PC-3 (cell line): ENCODE results near the gene AARS2. TPM values are rescaled to one million over a fixed set of nuclear protein-coding genes. Genes with fewer than 3 reads are reported as not detected.

Experiments
- ATAC-seq: fragments of 200-7000 bp; cut with Tn5 transposase; 2 replicates; pipeline ENCODE4 v1.9.1; 2020; ENCODE audit warnings: mild to moderate bottlenecking, moderate library complexity
- BruUV-seq: library from RNA; stranded (reverse); fragments of 400-500 nt; replicated peaks from 2 replicates; lab custom pipeline; 2021; lab: Mats Ljungman, UMichigan
- CTCF ChIA-PET: fragments of 300-600 bp; sonication (Branson Sonifier 250); formaldehyde crosslinking; loops from one replicate; lab custom pipeline; 2022; ENCODE audit warnings: antibody characterized with exemption; lab: Charles Lee
- POLR2A ChIA-PET: fragments of 300-600 bp; sonication (Branson Sonifier 250); formaldehyde crosslinking; loops from one replicate; lab custom pipeline; 2022; ENCODE audit warnings: antibody characterized with exemption; ENCODE audit not compliant: unreplicated experiment; lab: Charles Lee
- DNase-seq: peaks from one replicate; pipeline ENCODE4 v3.0.0-alpha.2; 2015
- H2AFZ ChIP-seq: fragments of 300-600 bp; sonication (generic); 2 replicates; pipeline ENCODE4 v1.6.0; 2016; ENCODE audit warnings: antibody characterized with exemption, low read length
- H3F3A ChIP-seq: fragments of 300-600 bp; sonication (generic); one replicate; pipeline ENCODE4 v1.6.0; 2017; ENCODE audit warnings: antibody characterized with exemption, low read length, control low read depth, mild to moderate bottlenecking; ENCODE audit not compliant: unreplicated experiment
- H3K27ac ChIP-seq: fragments of 300-600 bp; sonication (generic); 2 replicates; pipeline ENCODE4 v1.5.1; 2016; ENCODE audit warnings: mild to moderate bottlenecking, low read length
- H3K27me3 ChIP-seq: fragments of 300-600 bp; sonication (generic); 2 replicates; pipeline ENCODE4 v1.6.1; 2016; ENCODE audit warnings: low read length, mixed read lengths
- H3K36me3 ChIP-seq: fragments of 300-600 bp; sonication (generic); 2 replicates; pipeline ENCODE4 v1.6.1; 2016; ENCODE audit warnings: low read depth, mixed run types, low read length, mixed read lengths
- H3K4me1 ChIP-seq: fragments of 300-600 bp; sonication (generic); 2 replicates; pipeline ENCODE4 v1.5.1; 2016; ENCODE audit warnings: low read length; ENCODE audit not compliant: insufficient read depth
- H3K4me2 ChIP-seq: fragments of 300-600 bp; sonication (generic); 2 replicates; pipeline ENCODE4 v1.6.0; 2016; ENCODE audit warnings: low read length
- H3K4me3 ChIP-seq: fragments of 300-600 bp; sonication (generic); 2 replicates; pipeline ENCODE4 v1.5.1; 2016; ENCODE audit warnings: mild to moderate bottlenecking, low read length, mixed read lengths
- H3K79me2 ChIP-seq: fragments of 300-600 bp; sonication (generic); 2 replicates; pipeline ENCODE4 v1.6.1; 2017; ENCODE audit warnings: low read length, mixed read lengths
- H3K9ac ChIP-seq: fragments of 300-600 bp; sonication (generic); 2 replicates; pipeline ENCODE4 v1.6.0; 2016; ENCODE audit warnings: mild to moderate bottlenecking, low read length
- H3K9me2 ChIP-seq: fragments of 300-600 bp; sonication (generic); replicated peaks from 2 replicates; pipeline ENCODE4 v1.6.1; 2016; ENCODE audit warnings: mixed run types, low read length, mixed read lengths
- H3K9me3 ChIP-seq: fragments of 300-600 bp; sonication (generic); 2 replicates; pipeline ENCODE4 v1.6.1; 2016; ENCODE audit warnings: low read length, mixed read lengths
- H4K20me1 ChIP-seq: fragments of 300-600 bp; sonication (generic); 2 replicates; pipeline ENCODE4 v1.6.1; 2016; ENCODE audit warnings: low read length, mixed read lengths
- EZH2 ChIP-seq: fragments of 300-600 bp; sonication (generic); IDR thresholded peaks from one replicate; pipeline ENCODE4 v1.6.1; 2017; ENCODE audit warnings: antibody characterized with exemption, mild to moderate bottlenecking, low read length; ENCODE audit not compliant: unreplicated experiment
- EZH2phosphoT487 ChIP-seq: fragments of 300-600 bp; sonication (generic); IDR thresholded peaks from 2 replicates; pipeline ENCODE4 v1.6.1; 2018; ENCODE audit warnings: mild to moderate bottlenecking, antibody characterized with exemption, low read length, borderline replicate concordance
- intact Hi-C: fragments of 100-400 bp; cut with micrococcal nuclease; formaldehyde crosslinking; loops from 2 replicates; pipeline ENCODE4 v1.9.0; 2023
- total RNA-seq: library from RNA; depleted of rRNA; stranded (reverse); fragments of >200 nt; gene quantifications from 2 replicates; pipeline ENCODE4 v1.2.3, GENCODE V29; 2014
- TF ChIP-seq, protein P1 (sequence below): fragments of 300-600 bp; sonication (generic); conservative IDR thresholded peaks from 2 replicates; pipeline ENCODE4 v1.5.1; 2017; ENCODE audit warnings: antibody characterized with exemption, low read depth, mild to moderate bottlenecking, low read length

The AARS2 gene
- total RNA-seq, 1 experiment from 2014 or later = 26.2 TPM

DNA sequence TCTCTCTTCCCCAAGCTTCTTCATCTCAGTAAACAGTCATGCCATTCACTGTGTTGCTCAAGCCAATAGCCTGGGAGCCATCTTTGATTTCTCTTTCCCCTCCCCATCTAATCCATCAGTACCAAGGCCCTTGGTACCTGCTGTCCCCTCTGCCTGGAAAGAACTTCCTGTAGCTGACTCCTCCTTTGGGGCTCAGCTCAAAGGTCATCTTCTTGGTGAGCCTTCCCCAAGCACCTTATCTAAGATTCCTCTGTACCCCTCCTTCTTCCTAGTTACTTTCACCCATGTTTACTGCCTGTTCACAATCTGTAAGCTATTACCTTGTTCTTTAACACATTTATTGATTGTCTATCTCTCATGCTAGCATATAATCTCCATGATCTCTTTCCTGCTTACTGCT, 3.5 kb downstream of the AARS2 start:
- DNase-seq (no peak), ATAC-seq (no peak)
- POLR2A ChIA-PET = no interaction called here
- H3K4me3 ChIP-seq = no peak overlapping the region
- H3K4me2 ChIP-seq = no peak overlapping the region
- TF ChIP-seq, protein P1, sequence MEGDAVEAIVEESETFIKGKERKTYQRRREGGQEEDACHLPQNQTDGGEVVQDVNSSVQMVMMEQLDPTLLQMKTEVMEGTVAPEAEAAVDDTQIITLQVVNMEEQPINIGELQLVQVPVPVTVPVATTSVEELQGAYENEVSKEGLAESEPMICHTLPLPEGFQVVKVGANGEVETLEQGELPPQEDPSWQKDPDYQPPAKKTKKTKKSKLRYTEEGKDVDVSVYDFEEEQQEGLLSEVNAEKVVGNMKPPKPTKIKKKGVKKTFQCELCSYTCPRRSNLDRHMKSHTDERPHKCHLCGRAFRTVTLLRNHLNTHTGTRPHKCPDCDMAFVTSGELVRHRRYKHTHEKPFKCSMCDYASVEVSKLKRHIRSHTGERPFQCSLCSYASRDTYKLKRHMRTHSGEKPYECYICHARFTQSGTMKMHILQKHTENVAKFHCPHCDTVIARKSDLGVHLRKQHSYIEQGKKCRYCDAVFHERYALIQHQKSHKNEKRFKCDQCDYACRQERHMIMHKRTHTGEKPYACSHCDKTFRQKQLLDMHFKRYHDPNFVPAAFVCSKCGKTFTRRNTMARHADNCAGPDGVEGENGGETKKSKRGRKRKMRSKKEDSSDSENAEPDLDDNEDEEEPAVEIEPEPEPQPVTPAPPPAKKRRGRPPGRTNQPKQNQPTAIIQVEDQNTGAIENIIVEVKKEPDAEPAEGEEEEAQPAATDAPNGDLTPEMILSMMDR = no peak
- TF ChIP-seq EZH2phosphoT487 (no peak), EZH2 (no peak)
- H3K79me2 ChIP-seq = peaks cover 16% of the 10 kb centered on the region
- no peaks in the 10 kb centered on the region for H3K9me2 ChIP-seq
- no peaks in the 10 kb centered on the region for H4K20me1 ChIP-seq
- CTCF ChIA-PET = no interaction called here
- H3K27me3 ChIP-seq = no peaks in the 10 kb centered on the region
- H3F3A ChIP-seq = no peaks in the 10 kb centered on the region
- intact Hi-C loops = no loop called here
- no TSS peak for BruUV-seq
- H3K4me1 ChIP-seq = peaks cover 6% of the 10 kb centered on the region
- H3K36me3 ChIP-seq = peaks cover 34% of the 10 kb centered on the region
- H3K9me3 ChIP-seq = no peaks in the 10 kb centered on the region
- no peak overlapping the region for H2AFZ ChIP-seq
- H3K27ac ChIP-seq = no peak overlapping the region
- H3K9ac ChIP-seq = no peak overlapping the region

DNA sequence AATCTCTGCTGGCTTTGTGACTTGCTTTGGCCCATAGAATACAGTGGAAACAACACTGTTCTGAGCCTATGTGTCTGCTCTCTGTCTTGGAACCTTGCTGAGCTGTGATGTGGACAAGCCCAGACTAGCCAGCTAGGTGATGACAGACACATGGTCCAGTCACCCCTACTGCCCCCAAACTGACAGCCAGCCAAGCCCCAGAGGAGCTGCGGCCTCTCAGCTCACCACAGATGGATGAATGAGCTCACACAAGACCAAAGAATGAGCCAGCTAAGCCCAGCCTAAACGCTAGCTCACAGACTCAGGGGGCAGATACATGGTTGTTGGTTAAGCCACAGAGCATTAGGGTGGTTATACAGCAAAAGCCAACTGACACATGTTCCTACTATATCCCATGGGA, 4.1 kb downstream of the AARS2 start:
- Histone ChIP-seq H3K9ac (no peak overlapping the region), H3K4me1 (peaks cover 6% of the 10 kb centered on the region), H3K4me2 (no peak overlapping the region), H3K9me2 (no peaks in the 10 kb centered on the region), H4K20me1 (no peaks in the 10 kb centered on the region), H3K4me3 (no peak overlapping the region), H3K27me3 (no peaks in the 10 kb centered on the region), H3K27ac (no peak overlapping the region), H3K79me2 (peaks cover 16% of the 10 kb centered on the region), H3K36me3 (peaks cover 39% of the 10 kb centered on the region), H3F3A (no peaks in the 10 kb centered on the region), H3K9me3 (no peaks in the 10 kb centered on the region), H2AFZ (no peak overlapping the region)
- ChIA-PET CTCF (no interaction called here), POLR2A (no interaction called here)
- BruUV-seq = no TSS peak
- DNase-seq (no peak), ATAC-seq (no peak)
- TF ChIP-seq EZH2 = no peak
- TF ChIP-seq, protein P1 = no peak
- no peak for TF ChIP-seq EZH2phosphoT487
- intact Hi-C loops = no loop called here

DNA sequence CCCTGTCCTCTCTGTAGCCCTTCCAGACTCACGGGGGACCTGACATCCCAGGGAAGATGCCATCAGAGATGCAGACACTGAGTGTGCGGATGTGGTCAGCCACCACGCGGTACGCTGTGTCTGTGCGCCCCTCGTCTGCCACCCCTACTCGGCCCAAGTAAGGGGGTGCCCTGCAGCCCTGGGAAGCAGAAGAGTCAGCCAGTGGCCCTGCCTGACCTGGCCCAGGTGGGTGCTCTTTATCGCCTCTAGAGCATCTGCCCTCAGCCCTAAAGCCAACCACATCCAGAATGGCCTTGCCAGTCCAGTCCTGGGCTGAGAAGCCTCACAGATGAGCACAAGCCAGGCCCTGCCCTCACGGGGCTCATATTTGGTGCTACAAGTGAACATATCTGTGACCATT, 5.9 kb downstream of the AARS2 start:
- no peaks in the 10 kb centered on the region for H3K27me3 ChIP-seq
- H3K4me3 ChIP-seq = no peak overlapping the region
- POLR2A ChIA-PET = no interaction called here
- peaks cover 4% of the 10 kb centered on the region for H3K4me1 ChIP-seq
- no peak overlapping the region for H3K4me2 ChIP-seq
- CTCF ChIA-PET = no interaction called here
- no peaks in the 10 kb centered on the region for H3F3A ChIP-seq
- H3K9me3 ChIP-seq = no peaks in the 10 kb centered on the region
- no peak overlapping the region for H3K9ac ChIP-seq
- H2AFZ ChIP-seq = no peak overlapping the region
- DNase-seq (no peak), ATAC-seq (no peak)
- intact Hi-C loops = no loop called here
- peaks cover 8% of the 10 kb centered on the region for H3K79me2 ChIP-seq
- TF ChIP-seq EZH2 (no peak), EZH2phosphoT487 (no peak)
- TF ChIP-seq, protein P1 = no peak
- H3K36me3 ChIP-seq = peaks cover 49% of the 10 kb centered on the region
- H4K20me1 ChIP-seq = no peaks in the 10 kb centered on the region
- no peak overlapping the region for H3K27ac ChIP-seq
- no peaks in the 10 kb centered on the region for H3K9me2 ChIP-seq
- no TSS peak for BruUV-seq
